CD4-positive, CD25-positive, alpha-beta regulatory T cell (primary cell): Measurements from ENCODE around the gene HESX1. TPM values are rescaled to one million over a fixed set of nuclear protein-coding genes. Genes with fewer than 3 reads are reported as not detected.

Experiments used
- ATAC-seq, 2 donors: fragments of 150-1000 bp; cut with Tn5 transposase; one replicate each; pipeline ENCODE4 v1.10.0; 2021; ENCODE audit warnings: low read depth in 2 of 2, moderate number of reproducible peaks in 2 of 2, moderate library complexity in 1 of 2
- DNase-seq, 3 donors: peaks; one replicate each; pipeline versions ENCODE4 v3.0.0 to v3.0.0-alpha.2; 2012 to 2022; ENCODE audit warnings: mixed read lengths in 1 of 3
- H3K27ac ChIP-seq: one replicate; pipeline ENCODE4 v1.7.0; 2013; ENCODE audit warnings: mild to moderate bottlenecking, low read length; ENCODE audit not compliant: insufficient read depth, poor library complexity, severe bottlenecking
- H3K27me3 ChIP-seq: one replicate; pipeline ENCODE4 v1.7.0; 2013; ENCODE audit warnings: low read length; ENCODE audit not compliant: control insufficient read depth, insufficient read depth
- H3K36me3 ChIP-seq: one replicate; pipeline ENCODE4 v1.7.0; 2013; ENCODE audit warnings: mild to moderate bottlenecking, low read length, moderate library complexity; ENCODE audit not compliant: control insufficient read depth, insufficient read depth
- H3K4me1 ChIP-seq: 2 replicates; pipeline ENCODE4 v1.7.0; 2013; ENCODE audit warnings: mild to moderate bottlenecking, low read length; ENCODE audit not compliant: insufficient read depth, control insufficient read depth, poor library complexity, severe bottlenecking
- H3K4me3 ChIP-seq: one replicate; pipeline ENCODE4 v1.7.0; 2013; ENCODE audit warnings: low read depth, mild to moderate bottlenecking, low read length, moderate library complexity
- H3K9me3 ChIP-seq, 2 experiments: 1 replicate in 1 of 2; 2 replicates in 1 of 2; pipeline ENCODE4 v1.7.0; 2013; ENCODE audit warnings: low read length in 2 of 2, mild to moderate bottlenecking in 1 of 2, moderate library complexity in 1 of 2; ENCODE audit not compliant: control insufficient read depth in 2 of 2
- H3K27ac Mint-ChIP-seq, 3 donors: one replicate each; pipeline ENCODE4 v1.8.0; 2020 to 2022; ENCODE audit warnings: mild to moderate bottlenecking in 3 of 3, mixed read lengths in 3 of 3, moderate library complexity in 2 of 3
- H3K27me3 Mint-ChIP-seq: one replicate; pipeline ENCODE4 v1.8.0; 2022; ENCODE audit warnings: mild to moderate bottlenecking, mixed read lengths
- H3K36me3 Mint-ChIP-seq: one replicate; pipeline ENCODE4 v1.8.0; 2020; ENCODE audit warnings: mixed read lengths
- H3K4me1 Mint-ChIP-seq, 4 donors: one replicate each; pipeline ENCODE4 v1.8.0; 2020 to 2022; ENCODE audit warnings: mixed read lengths in 4 of 4, mild to moderate bottlenecking in 1 of 4
- H3K4me3 Mint-ChIP-seq, 4 donors: one replicate each; pipeline ENCODE4 v1.8.0; 2020 to 2022; ENCODE audit warnings: mild to moderate bottlenecking in 4 of 4, mixed read lengths in 4 of 4, moderate library complexity in 3 of 4
- H3K9me3 Mint-ChIP-seq, 7 donors: one replicate each; pipeline ENCODE4 v1.8.0; 2020 to 2022; ENCODE audit warnings: mixed read lengths in 7 of 7, mild to moderate bottlenecking in 3 of 7, moderate library complexity in 2 of 7
- polyA plus RNA-seq, 4 donors: library from polyadenylated mRNA; unstranded; fragments of 300-500 nt; fragmentation: Illumina TruSeq; gene quantifications; one replicate each; pipeline ENCODE4 v1.2.3, GENCODE V29; 2021
- total RNA-seq: library from RNA; stranded (reverse); gene quantifications from one replicate; pipeline ENCODE4 v1.2.3, GENCODE V29; 2022

HESX1 gene
- total and polyA plus RNA-seq, 5 donors from 2014 or later, result 0.78 TPM; not detected in 4

DNA sequence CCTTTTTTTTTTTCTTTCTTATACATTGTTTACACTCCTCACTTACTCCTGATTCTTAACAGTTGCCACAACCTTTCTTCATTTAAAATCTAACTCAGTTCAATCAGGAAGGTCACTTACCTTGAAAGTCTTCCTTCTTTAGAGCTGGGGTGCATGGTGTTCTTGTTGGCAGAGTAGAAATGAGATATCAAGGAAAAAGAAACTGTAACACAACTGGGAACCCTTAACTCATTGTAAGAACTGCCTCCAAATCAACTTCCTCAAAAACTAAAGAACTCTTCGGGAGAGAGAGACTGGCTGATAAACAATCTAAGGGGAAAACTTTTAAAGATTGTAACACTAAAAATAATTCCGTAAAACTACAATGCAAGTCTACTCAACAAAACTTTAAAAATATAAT is 26.4 kb upstream of the HESX1 start:
- Histone ChIP-seq H3K36me3 (no peaks in the 10 kb centered on the region), H3K27me3 (no peaks in the 10 kb centered on the region), H3K4me3 (no peak overlapping the region), H3K4me1 (peaks cover 23% of the 10 kb centered on the region), H3K27ac (no peak overlapping the region), H3K9me3 (no peaks in the 10 kb centered on the region)
- Mint-ChIP-seq H3K36me3 (no peaks in the 10 kb centered on the region), H3K27me3 (peaks cover 20% of the 10 kb centered on the region), H3K9me3 (no peaks in the 10 kb centered on the region), H3K4me3 (peak overlapping the region in 3 of 4 donors; percentile 63 to 95 (median 76)), H3K27ac (peak overlapping the region in 1 of 3 donors; percentile 85), H3K4me1 (peaks cover 15 to 30% (median 17%) of the 10 kb centered on the region in 4 donors)
- no peak for DNase-seq
- no peak for ATAC-seq

DNA sequence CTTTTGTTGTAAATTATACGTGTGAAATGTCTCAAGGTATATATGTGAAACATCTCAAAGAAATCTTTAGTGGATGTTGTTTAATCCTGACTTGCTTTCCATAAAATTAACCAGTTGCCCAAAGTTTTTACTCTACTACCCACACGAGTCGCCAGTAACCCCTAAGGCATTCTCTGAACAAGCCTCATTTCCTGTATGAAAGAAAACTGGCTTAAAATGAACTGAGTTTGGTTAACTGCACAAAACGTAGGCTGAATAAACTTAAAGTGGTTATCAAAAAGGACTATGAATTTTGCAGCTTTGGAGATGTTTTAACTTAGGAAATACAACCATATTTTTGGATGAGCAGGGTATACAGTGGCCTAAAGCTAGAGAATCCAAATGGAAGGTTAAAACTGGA is 25.1 kb upstream of the HESX1 start:
- Mint-ChIP-seq H3K27ac (no peak overlapping the region), H3K9me3 (no peaks in the 10 kb centered on the region), H3K27me3 (peaks cover 20% of the 10 kb centered on the region), H3K4me1 (peaks cover 12 to 24% (median 16%) of the 10 kb centered on the region in 4 donors), H3K4me3 (peak overlapping the region in 1 of 4 donors; percentile 32), H3K36me3 (no peaks in the 10 kb centered on the region)
- H3K4me1 ChIP-seq, result peaks cover 22% of the 10 kb centered on the region
- H3K4me3 ChIP-seq, result no peak overlapping the region
- ATAC-seq (no peak), DNase-seq (no peak)
- no peaks in the 10 kb centered on the region for H3K36me3 ChIP-seq
- H3K9me3 ChIP-seq, result no peaks in the 10 kb centered on the region
- H3K27me3 ChIP-seq, result no peaks in the 10 kb centered on the region
- no peak overlapping the region for H3K27ac ChIP-seq

- H3K27me3 ChIP-seq, result no peaks in the 10 kb centered on the region
- no peak overlapping the region for H3K27ac ChIP-seq
- H3K4me3 Mint-ChIP-seq, result no peak overlapping the region
- H3K27me3 Mint-ChIP-seq, result peaks cover 28% of the 10 kb centered on the region
- ATAC-seq (no peak), DNase-seq (no peak)
- no peak overlapping the region for H3K4me3 ChIP-seq
- H3K36me3 Mint-ChIP-seq, result no peaks in the 10 kb centered on the region
- H3K9me3 ChIP-seq, result no peaks in the 10 kb centered on the region
- peaks cover 1% of the 10 kb centered on the region for H3K4me1 ChIP-seq
- peaks cover 0 to 4% (median 2%) of the 10 kb centered on the region in 4 donors for H3K4me1 Mint-ChIP-seq
- H3K27ac Mint-ChIP-seq, result no peak overlapping the region
- no peaks in the 10 kb centered on the region for H3K36me3 ChIP-seq
- H3K9me3 Mint-ChIP-seq, result no peaks in the 10 kb centered on the region
Measured at GRCh38 chr3:57221883-57222282, 22.1 kb upstream of the HESX1 start.

- no peaks in the 10 kb centered on the region for H3K9me3 Mint-ChIP-seq
- Histone ChIP-seq H3K36me3 (no peaks in the 10 kb centered on the region), H3K9me3 (no peaks in the 10 kb centered on the region), H3K4me3 (no peak overlapping the region), H3K4me1 (no peaks in the 10 kb centered on the region), H3K27me3 (no peaks in the 10 kb centered on the region), H3K27ac (no peak overlapping the region)
- H3K36me3 Mint-ChIP-seq, result no peaks in the 10 kb centered on the region
- H3K4me3 Mint-ChIP-seq, result no peak overlapping the region
- no peaks in the 10 kb centered on the region for H3K27me3 Mint-ChIP-seq
- no peak overlapping the region for H3K27ac Mint-ChIP-seq
- ATAC-seq (no peak), DNase-seq (no peak)
- H3K4me1 Mint-ChIP-seq, result no peaks in the 10 kb centered on the region
Measured at GRCh38 chr3:57206423-57206822, 6.6 kb upstream of the HESX1 start.

GRCh38 chr3:57194641-57195040 is 5.1 kb downstream of the HESX1 start:
- Histone ChIP-seq H3K4me1 (no peaks in the 10 kb centered on the region), H3K4me3 (no peak overlapping the region), H3K27me3 (peaks cover 15% of the 10 kb centered on the region), H3K9me3 (no peaks in the 10 kb centered on the region), H3K36me3 (no peaks in the 10 kb centered on the region), H3K27ac (no peak overlapping the region)
- no peak overlapping the region for H3K4me3 Mint-ChIP-seq
- no peaks in the 10 kb centered on the region for H3K9me3 Mint-ChIP-seq
- H3K27me3 Mint-ChIP-seq, result peaks cover 45% of the 10 kb centered on the region
- H3K27ac Mint-ChIP-seq, result peak overlapping the region in 1 of 3 donors; percentile 16
- DNase-seq (no peak), ATAC-seq (no peak)
- H3K4me1 Mint-ChIP-seq, result no peaks in the 10 kb centered on the region
- H3K36me3 Mint-ChIP-seq, result no peaks in the 10 kb centered on the region

GRCh38 chr3:57192028-57192427 is 7.8 kb downstream of the HESX1 start:
- Mint-ChIP-seq H3K4me3 (no peak overlapping the region), H3K27me3 (peaks cover 52% of the 10 kb centered on the region), H3K36me3 (no peaks in the 10 kb centered on the region), H3K27ac (no peak overlapping the region), H3K9me3 (peaks cover 0 to 2% (median 0%) of the 10 kb centered on the region in 7 donors), H3K4me1 (no peaks in the 10 kb centered on the region)
- ATAC-seq, result no peak
- DNase-seq, result no peak
- Histone ChIP-seq H3K27me3 (peaks cover 11% of the 10 kb centered on the region), H3K4me1 (no peaks in the 10 kb centered on the region), H3K9me3 (no peaks in the 10 kb centered on the region), H3K36me3 (no peaks in the 10 kb centered on the region), H3K4me3 (no peak overlapping the region), H3K27ac (no peak overlapping the region)

- no peaks in the 10 kb centered on the region for H3K4me1 Mint-ChIP-seq
- Histone ChIP-seq H3K36me3 (no peaks in the 10 kb centered on the region), H3K27me3 (no peaks in the 10 kb centered on the region), H3K9me3 (no peaks in the 10 kb centered on the region), H3K4me3 (no peak overlapping the region), H3K4me1 (no peaks in the 10 kb centered on the region), H3K27ac (no peak overlapping the region)
- peaks cover 22% of the 10 kb centered on the region for H3K27me3 Mint-ChIP-seq
- H3K4me3 Mint-ChIP-seq, result no peak overlapping the region
- H3K9me3 Mint-ChIP-seq, result peaks cover 0 to 2% (median 0%) of the 10 kb centered on the region in 7 donors
- no peaks in the 10 kb centered on the region for H3K36me3 Mint-ChIP-seq
- ATAC-seq (no peak), DNase-seq (no peak)
- H3K27ac Mint-ChIP-seq, result no peak overlapping the region
Measured at GRCh38 chr3:57184526-57184925, 15.3 kb downstream of the HESX1 start.

DNA sequence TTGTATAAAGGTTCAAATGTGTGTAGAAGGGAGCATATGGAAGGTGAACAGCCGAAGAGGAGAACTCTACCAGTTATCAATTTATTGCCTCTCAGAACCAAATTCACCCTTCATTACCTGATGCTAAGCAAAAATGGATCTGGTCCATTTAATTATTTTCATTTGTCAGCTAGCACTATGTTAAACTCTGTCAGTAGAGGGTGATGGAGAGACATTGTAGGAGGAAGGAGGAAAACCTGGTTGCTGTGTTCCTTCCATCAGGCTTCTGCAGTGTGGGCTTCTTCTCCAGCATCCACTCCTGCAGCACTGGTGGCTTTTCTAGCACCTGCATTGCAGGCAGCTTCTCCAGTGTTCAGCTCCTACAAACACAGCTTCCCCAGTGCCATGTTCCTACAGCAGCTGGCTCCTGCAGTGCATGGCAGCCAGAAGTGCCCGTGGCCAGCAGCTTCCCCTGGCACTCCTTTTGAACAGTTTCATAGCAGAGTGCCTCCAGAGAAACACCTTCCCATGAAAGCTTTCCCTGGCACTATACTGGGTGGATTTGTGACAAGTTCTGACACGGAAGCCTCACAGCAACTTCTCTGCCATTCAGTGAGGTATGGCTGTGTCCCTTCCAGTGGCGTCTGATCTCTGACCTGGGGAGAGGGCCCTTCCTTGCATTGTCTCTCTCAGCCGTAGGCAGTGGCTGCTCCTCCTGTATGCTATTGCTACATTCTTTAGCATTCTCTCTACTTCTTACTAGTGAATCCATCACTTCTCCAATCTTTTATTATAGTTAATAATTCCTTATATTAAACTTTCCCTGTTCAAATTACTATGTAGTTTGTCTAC is 20.0 kb downstream of the HESX1 start:
- Mint-ChIP-seq H3K4me1 (no peaks in the 10 kb centered on the region), H3K27ac (no peak overlapping the region), H3K9me3 (no peaks in the 10 kb centered on the region), H3K27me3 (peaks cover 45% of the 10 kb centered on the region), H3K36me3 (no peaks in the 10 kb centered on the region), H3K4me3 (no peak overlapping the region)
- DNase-seq (no peak), ATAC-seq (no peak)
- Histone ChIP-seq H3K27me3 (peaks cover 8% of the 10 kb centered on the region), H3K9me3 (no peaks in the 10 kb centered on the region), H3K4me1 (no peaks in the 10 kb centered on the region), H3K4me3 (no peak overlapping the region), H3K36me3 (no peaks in the 10 kb centered on the region), H3K27ac (no peak overlapping the region)
